Stimulated activated naive CD4-positive, alpha-beta T cell (primary cell): ENCODE data around the gene UBAP1L.
"Not testable (repeated sequence)": the region's sequence is repeated elsewhere in the genome, so short reads cannot be mapped to it uniquely, and the experiment has no call there.

ENCODE experiments used
- DNase-seq, 6 experiments: peaks; one replicate each; lab custom pipeline; 2025; lab: John Stamatoyannopoulos, UW

Gene UBAP1L

DNA sequence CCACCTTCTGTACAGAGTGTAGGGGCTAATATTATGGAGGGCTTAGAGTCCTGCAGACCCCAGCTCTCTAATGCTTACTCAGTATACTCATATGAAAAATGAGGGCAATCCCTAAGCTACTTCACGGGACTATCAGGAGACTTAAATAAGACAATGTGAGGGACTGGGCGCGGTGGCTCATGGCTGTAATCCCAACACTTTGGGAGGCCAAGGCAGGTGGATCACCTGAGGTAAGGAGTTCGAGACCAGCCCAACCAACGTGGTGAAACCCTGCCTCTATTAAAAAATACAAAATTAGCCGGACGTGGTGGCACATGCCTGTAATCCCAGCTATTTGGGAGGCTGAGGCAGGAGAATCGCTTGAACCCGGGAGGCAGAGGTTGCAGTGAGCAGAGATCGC is 15.2 kb downstream of the UBAP1L start:
- DNase-seq: not testable (repeated sequence)

DNA sequence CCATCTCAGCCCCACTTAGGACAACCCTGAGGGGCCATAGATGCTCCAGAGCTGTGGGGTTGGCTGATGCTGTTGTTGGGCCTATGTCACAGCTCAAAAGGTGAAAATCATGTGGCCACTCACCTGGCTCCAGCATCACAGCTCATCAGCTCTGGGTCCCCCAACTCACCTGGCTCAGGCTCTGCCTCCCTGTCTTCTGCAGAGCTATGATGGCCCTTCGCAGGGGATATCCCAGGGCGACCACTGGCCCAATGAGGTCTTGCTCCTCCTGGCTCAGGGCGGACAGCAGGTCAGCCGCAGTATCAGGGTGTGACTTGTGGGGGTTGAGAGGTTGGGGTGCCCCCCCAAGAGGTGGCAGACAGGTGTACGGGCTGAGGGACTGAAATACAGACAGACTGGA is 15.7 kb downstream of the UBAP1L start:
- DNase-seq: no peak

DNA sequence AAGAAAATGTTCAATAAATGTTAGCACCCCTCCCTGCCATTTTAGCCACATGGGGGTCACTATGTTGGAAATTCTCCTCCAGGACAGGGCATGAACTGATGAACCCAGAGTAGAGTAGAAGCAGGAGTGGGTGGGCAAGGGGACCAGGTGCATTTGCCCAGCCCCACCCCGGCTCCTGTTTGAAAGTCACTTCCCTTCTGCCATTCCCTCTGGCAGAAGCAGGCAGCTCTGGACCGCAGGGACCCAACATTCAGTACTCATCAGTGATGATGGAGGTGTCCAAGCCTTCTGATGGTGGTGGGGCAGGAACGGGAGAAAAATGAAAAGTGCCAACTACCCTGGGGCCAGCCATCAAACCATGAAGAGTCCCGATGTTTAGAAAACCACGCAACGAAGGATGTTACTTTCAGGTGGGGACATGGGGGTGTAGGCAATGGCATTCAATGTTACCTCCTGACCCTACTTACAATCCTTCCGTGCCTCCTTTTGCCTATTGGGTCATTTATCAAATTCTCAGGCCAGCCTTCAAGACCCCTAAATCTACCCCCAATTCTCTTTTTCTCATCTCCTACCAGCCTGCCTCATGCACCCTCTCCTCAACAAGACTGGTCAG is 17.2 kb downstream of the UBAP1L start:
- no peak for DNase-seq

DNA sequence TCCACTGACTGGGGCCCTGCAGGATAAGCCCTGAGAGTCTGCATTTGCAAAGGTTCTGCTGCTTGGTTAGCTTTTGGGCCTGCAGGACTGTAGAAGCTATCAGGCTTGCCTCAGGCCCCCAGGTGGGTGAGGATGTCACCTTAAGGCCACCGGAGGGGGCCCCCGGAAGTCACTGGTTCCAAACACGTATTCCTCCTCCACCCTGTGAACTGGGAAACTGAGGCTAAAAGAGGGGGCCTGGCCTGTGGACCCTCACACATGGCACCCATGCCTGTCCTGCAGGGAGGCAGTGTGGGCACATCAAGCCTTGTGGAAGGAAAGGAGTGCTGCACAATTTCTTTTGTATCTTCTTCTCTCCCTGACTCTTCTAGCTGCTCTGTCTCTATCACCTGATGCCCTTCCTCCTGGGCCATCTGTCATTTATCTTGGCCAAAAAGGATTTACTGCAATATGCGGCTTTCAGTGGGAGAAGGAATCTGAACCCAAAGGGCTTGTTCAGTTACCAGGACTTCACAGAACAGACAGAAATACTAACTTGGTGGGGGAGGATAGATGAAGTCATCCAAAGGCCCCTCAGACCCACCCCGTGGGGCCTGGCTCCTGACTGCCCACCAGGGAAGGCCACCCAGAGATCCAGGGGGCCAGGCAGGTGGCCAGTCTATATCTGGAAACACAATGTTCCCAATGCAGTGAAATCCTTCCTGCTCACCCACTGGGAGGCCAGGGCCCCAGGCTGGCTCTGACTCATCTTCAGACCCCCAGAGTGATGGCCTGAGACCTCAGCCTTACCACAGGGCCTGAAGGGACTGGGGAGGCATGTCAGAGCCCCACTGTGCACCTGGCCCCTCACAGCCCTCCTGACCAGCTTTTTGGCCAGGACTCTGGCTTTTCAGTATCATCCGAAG is 18.3 kb downstream of the UBAP1L start:
- DNase-seq: no peak

DNA sequence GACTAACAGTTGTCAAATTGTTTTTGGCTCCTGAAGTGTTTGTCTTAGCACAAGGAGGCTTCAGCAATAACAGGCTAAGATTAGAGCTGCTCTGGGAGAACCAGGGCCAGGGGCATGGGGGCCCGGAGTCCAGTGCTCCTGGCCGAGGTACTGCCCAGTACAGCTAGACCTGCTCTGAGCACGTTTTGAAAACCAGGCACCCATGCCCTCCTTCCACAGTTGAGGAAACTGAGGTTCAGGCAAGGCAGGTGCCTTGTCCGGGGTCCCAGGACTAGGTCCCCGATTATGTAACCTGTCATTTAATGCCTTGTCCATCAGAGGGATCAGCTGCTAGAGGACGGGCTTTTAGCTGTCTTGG is 19.3 kb downstream of the UBAP1L start:
- DNase-seq: no peak

DNA sequence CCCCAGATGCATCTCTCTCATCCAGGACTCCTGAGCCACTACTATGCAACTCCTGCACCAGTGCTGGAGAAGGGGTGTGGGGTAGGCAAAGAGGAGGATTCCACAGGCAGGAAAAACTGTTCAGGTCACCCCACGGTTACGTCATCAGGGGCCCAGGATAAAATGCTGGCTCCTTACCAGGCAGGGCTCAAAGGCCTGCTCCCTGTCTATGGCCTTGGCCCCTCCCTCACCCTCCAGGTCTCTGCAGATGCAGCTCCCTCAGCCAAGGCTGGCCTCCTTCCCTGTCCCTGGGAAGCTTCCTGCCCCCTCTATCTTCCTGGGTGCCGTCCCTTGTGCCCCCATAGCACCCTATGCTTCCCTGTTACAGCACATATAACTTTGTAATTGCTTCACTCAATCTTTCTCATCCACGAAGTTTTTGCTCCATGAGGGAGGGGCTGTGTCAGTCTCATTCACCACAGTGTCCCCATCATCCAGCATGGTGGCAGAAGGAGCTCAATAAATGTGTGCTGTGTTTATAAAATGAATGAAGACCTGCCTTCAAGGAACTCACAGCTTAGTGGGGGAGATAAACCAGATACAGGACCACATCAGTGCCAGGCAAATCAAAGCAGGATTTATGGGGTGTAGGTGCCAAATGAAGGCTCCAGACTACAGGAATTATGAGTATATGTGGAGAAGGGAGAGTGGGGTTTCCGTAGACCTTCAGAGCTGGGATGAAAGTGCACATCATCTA is 19.8 kb downstream of the UBAP1L start:
- no peak for DNase-seq

DNA sequence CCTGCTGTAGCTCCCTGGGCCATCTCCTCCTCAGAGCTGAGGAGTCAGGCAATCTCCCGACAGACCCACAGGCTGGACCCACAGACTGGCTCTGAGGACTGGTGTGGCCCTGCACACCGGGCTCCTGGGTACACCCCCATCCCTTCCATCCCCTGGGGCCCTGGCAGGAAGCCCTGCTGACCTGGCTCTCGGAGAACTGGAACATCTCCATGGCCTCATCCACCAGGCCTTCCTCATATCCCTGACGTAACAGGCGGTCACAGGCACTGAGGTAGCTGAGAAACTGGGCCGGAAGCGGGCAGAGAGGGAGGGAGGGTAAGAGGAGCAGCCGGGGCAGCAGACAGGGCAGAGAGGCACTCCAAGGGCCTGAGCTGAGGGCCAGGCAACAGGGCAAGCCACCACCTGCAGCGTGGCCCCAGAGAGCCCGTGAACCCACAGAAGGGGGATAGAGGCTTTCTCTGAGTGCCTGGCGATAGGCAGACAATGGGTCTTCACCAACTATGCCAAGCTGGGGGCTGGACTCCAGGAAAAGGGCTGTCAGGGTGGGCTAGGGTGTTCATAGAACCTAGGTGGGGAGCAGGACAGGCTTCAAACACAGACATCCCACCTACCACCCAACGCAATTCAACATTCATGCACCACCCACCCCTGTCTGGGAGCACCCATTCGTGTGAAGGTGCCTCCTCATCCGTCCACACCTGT is 20.6 kb downstream of the UBAP1L start:
- DNase-seq: no peak

DNA sequence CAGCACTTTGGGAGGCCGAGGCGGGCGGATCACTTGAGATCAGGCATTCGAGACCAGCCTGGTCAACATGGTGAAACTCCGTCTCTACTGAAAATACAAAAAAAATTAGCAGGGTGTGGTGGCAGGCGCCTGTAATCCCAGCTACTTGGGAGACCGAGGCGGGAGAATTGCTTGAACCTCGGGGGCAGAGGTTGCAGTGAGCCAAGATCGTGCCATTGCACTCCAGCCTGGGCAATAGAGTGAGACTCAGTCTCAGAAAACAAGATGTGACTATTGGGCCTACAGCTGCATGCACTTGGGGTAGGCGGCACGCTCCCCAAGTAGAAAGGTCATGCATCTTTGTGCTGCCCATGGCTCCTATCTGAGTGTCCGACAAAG is 21.2 kb downstream of the UBAP1L start:
- DNase-seq: not testable (repeated sequence)

DNA sequence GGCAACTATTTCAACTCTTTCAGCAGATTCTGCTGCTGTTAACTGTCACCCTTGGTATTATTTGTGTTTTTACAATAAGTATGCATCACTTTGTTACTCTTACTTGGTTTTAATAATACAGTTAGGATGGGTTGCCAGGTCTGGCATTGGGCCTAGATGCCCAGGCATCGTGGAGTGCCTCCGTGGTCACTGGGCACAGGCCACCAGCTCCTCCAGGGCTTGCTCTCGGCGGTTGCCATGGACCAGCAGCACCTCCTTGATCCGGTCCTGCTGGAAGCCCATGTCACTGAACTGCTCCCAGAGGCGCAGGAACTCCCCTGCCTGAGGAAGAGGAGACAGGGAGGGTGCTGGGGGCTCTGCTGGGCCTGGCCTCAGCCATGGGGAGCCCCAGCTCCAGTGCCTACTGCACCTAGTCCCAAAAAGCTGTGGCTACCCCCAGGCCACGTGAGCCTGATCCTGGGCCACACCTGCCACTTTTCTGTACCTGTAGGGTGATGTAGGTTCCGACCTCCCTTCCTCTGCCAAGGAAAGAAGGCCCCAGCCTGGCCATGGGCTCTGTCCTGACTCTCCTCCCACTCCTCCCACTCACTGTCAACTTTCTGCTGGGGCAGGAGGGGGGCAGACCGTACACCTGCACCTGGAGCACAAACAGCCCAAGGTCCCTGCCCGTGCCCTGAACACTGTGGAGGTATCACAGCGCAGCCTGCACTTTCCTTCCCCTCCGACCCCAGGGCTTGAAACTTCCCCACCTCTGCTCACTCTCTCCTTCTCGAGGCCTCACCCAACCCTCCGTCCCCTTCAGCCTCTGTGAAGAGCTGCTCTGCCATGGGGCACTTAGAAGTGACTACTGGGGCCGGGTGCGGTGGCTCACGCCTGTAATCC is 21.8 kb downstream of the UBAP1L start:
- no peak for DNase-seq

DNA sequence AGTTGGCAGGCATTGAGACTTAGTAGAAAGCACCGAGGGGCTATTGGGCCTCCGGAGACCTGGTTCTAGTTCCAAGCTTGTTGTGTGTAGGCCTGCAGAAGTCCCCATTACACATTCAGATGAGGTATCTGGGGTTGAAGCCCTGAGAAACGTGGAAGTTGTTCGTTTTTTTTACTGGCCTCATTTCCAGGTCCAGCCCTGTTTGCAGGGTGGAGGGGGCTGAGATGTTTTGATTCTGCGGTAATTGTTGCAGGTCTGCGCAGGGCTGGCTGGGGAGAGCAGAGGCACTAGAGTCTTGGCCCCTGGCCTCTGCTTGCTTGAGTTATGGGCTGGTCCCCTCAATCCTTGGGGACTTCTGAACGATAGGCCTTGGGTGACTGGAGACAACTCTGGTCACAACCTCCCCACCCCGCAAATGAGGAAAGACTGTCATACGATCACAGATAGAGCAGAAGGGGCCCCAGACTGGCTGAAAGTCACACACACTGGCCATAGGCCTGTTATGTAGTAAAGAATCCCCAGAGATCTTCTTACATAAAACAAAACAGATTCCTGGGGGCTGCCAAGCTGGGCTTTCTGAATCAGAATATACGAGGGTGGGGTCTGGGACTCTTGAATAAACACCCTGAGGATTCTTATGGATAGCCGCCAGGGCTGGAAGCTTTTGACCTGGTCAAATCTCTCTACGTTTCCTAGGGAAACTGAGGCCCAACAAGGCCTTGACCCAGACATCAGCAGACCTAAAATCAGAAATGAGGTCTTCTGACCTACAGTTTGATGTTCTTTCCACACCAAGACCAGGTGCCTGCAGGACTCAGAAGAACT is 22.8 kb downstream of the UBAP1L start:
- no peak for DNase-seq

DNA sequence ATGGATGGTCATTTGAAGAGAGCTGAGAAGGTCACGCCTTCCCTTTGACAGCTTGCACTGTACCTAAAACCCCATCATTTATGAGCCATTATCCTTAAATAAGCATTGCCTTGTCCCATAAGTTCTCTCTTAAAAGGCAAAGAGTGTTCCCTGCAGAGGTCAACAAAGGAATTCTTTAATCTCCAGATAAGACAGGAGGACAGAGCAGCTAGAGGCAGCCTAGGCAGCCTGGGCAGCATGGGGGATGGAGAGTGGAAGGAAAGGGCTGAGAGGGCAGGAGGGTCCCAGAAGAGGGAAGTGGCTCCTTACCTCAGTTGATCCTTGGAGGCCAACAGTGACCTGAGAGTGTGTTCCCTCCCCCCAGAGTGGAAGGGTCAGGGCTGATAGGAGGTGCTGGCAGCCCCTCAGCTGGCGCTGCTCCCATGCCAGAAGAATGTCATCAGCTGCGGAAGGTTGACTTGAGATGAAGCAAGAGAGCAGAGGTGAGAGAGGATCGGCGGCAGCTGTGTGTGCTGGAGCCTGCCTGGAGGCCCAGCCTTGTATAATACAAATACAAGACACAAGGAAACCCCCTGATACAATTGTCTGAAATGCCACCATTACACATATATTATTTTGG is 25.7 kb downstream of the UBAP1L start:
- DNase-seq: no peak

DNA sequence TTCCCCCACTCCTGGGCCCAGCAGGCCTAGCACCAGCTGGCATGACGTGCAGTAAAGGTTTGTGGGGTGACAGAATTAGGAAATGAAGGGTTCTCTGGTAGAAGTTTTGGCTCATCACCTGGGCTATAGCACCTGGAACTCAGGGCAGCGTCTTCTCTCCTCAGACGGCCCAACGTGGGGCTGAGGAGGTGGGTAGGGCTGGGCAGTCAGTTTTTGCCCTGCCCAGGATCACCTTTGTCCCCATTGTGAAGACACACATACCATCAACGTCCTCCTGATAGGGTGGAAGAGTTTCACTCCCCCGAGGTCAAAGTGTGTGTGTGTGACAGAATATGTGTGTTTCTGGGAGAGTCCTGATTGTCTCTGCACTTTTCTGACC is 26.4 kb downstream of the UBAP1L start:
- DNase-seq: no peak

DNA sequence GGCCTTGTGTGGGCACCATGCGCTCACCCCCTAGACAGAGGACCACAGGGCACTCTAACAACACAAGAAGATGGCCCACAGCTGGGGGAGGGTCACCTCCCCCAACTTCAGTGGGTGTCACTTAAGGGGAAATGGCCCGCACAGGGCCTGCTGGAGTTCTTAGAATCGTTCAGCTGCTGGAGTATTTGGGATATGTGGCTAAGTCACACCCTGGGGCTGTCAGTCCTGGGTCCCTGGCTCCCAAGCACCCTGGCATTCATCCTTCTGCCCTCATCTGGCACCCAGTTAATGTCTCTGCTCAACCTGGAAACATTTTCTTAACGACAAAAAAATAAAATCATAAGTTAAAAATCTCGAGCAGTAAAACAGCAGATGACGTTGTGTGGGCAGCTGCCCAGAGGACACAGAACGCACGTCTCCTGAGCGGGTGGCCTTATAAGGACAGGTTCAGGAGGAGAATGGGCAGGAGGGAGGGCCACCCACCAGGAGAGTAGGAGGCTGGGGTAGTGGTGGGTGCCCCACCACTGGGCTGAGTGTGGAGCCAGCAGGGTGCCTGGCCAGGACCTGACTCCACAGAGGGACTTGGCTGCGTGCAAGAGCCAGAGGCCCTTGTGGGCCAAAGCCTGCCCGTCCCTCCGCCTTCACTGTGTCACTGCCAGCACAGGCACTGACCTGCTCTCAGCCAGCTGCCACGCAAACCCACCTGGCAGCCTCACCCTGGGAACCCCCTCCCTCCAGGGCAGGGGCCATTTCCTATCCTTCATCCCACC is 26.9 kb downstream of the UBAP1L start:
- DNase-seq: no peak

DNA sequence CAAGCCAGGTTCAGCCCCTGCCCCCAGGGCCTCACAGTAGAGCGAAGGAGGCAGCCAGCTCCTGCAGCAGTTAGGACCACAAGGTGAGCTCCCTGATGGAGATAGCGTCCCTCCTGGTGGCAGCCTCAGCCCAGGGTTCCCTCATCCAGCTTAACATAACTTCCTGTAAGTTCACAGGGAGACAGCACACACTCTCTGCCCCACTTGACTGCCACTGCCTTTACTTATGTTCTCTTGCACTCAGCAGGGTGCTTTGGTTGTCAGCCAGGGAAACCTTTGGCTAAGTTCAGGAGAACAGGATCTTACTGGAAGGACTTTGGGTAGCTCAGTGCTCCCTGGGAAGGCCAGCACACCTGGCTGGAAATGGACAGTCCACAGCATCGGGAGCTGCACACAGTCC is 27.6 kb downstream of the UBAP1L start:
- DNase-seq: no peak

DNA sequence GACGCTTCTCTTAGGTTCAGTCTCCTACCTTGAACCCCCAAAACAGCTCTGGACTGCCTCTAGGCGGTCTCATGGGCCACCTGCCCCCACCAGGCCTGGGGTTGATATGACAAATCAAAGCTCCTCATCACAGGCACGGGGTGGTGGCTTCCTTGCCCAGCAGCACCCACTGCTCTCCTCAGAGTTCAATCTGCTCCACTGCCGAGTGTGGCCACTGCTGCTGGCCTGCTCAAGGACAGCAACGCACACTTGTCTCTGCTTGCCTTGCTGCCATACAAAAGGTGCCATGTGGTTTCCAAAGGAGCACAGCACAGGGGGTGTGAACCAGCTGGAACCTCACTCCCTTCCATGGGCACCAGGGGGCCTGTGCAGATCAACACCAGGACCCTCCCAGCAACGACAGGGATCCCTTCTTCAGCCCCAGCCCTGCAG is 28.3 kb downstream of the UBAP1L start:
- no peak for DNase-seq

DNA sequence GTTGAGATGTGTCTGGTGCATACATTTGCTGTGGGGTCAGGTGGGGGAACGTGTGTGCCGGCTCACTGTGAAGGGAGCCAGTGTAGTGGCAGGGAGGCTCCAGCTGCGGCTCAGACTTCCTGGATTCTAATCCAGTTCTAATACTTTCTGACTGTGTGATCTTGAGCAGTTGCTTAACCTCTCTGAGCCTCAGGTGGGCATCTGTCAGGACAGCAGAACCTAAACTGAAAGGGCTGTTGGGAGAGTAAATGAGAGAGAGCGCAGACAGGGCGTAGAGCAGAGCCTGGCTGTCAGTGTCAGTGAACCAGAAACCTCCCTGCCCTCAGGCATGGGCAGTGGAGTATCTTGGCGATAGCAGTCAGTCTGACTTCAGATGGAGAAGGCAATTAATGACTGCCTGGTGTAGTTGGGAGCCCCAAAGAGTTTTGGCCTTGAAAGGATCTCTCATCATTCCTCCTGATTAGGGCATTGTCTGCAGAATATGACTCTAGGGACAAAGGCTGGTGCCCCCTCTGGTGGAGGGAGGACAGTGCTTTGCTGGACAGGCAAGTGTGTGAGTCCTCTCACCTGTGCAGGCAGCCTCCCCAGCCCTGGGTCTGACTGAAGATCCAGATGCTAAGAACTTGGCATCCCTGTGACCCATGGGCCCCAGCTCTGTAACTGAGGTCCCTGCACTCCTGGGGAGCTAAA is 28.9 kb downstream of the UBAP1L start:
- DNase-seq: no peak

DNA sequence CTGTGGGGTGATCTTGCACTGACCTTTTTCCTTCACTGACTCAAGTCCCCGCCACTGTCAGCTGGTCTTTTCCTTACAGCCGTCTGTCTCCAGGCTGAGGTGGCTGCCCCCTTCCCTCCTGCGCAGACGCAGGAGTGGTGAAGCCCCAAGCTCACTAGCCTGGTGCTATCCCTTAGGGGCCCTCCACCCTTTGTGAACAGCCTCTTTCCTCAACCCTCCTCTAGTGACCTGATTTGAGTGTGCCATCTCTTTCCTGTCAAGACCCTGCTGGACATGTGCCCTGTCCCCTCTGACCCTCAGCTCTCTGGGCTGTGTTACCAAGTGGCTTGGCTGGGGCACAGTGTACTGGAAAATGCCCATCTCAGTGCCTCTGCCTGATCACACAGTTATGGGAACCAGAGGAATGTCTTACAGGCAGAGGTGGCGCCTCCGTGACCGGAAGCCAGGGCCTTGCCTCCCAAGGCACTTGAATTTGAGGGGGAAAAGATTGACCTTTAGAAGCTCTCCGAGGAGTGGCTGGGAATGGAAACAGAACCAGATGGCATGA is 29.7 kb downstream of the UBAP1L start:
- no peak for DNase-seq

DNA sequence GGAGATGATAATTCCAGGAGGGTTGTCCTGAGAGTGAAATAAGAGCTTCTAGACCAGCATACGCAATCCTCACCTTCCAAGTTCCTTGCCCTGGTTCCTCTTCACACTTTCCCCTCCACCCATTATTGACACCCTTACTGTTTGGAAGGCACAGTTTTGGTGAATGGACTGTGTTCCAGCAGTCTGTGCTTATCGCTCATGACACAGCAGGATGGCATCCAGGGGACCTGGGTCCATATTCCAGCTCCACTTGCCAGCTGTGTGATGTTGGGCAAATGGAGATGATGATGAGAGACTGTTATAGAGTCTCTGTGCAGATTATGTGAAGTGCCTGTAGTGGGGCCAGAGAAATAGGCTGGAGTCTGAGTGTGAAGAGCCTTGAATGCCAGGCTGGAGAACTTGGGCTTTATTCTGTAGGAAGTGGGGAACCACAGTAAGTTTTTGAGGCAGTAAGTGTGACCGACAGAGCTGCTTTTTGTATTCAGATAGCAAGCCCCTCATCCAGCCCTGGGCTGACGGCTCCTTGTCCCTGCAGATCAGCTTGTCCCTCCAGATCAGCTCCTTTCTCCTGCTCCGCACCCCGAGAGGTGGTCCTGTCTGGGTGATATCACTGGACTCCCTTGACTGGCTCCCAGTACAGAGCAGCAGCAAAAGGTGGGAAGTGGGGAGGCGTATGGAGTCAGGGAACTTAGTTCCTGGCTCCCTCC is 30.3 kb downstream of the UBAP1L start:
- DNase-seq: no peak
